Measurements from ENCODE around the gene TBC1D21. TPM values are rescaled to one million over a fixed set of nuclear protein-coding genes. Genes with fewer than 3 reads are reported as not detected.

TBC1D21 gene
- total and polyA plus RNA-seq, 5 donors from 2014 or later: not detected

DNA sequence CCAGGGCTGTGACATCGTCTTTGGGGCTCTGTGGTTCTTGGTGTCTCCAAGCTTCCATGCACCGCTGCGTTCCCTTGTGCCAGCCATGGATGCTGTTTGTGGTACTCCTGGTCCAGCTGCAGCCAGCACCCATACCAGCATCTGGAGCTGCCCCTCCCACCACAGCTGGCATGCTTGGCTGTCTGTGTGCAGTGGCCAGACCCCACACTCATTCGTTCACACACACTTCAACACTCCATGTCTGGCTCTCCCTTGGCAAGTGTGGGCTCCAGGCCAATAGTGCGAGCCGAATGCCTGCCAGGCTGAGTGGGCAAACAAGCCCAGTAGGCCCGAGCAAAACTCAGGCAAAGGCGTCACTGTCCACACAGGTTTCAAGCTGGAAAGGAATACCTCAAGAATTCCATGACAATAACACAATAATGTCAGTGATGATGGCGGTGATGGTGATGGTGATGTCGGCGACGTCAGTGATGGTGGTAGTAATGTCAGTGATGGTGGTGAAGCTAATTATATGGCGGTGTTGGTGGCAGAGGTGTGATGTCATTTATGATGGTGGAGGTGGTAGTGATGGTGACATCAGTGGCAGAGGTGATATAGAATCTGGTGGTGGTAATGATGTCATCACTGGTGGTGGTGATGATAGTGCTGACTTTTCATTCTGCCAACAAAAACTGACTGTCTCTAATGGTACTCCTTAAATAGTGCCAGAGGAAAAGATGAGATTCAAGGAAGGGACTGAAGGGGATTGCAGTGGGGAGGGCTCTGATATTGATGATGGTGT, 19.3 kb downstream of the TBC1D21 start:
- no peaks in the 10 kb centered on the region for H3K4me1 ChIP-seq (ENCODE audit: control insufficient read depth, insufficient read depth, low read length, poor library complexity, severe bottlenecking)
- no peaks in the 10 kb centered on the region for H3K9me3 ChIP-seq (ENCODE audit: control insufficient read depth in 2 of 2, low read length in 2 of 2)
- DNase-seq (no peak), ATAC-seq (ENCODE audit: low read depth in 2 of 2) (no peak)
- H3K27ac ChIP-seq (ENCODE audit: insufficient read depth, low read length, poor library complexity, severe bottlenecking): no peak overlapping the region
- no peaks in the 10 kb centered on the region for H3K27me3 ChIP-seq (ENCODE audit: control insufficient read depth, insufficient read depth, low read length)
- Mint-ChIP-seq H3K4me3 (no peak overlapping the region), H3K4me1 (no peaks in the 10 kb centered on the region), H3K27me3 (peaks cover 4% of the 10 kb centered on the region), H3K36me3 (no peaks in the 10 kb centered on the region), H3K9me3 (no peaks in the 10 kb centered on the region), H3K27ac (no peak overlapping the region)
- no peak overlapping the region for H3K4me3 ChIP-seq (ENCODE audit: low read depth, low read length)
- no peaks in the 10 kb centered on the region for H3K36me3 ChIP-seq (ENCODE audit: control insufficient read depth, insufficient read depth, low read length)

DNA sequence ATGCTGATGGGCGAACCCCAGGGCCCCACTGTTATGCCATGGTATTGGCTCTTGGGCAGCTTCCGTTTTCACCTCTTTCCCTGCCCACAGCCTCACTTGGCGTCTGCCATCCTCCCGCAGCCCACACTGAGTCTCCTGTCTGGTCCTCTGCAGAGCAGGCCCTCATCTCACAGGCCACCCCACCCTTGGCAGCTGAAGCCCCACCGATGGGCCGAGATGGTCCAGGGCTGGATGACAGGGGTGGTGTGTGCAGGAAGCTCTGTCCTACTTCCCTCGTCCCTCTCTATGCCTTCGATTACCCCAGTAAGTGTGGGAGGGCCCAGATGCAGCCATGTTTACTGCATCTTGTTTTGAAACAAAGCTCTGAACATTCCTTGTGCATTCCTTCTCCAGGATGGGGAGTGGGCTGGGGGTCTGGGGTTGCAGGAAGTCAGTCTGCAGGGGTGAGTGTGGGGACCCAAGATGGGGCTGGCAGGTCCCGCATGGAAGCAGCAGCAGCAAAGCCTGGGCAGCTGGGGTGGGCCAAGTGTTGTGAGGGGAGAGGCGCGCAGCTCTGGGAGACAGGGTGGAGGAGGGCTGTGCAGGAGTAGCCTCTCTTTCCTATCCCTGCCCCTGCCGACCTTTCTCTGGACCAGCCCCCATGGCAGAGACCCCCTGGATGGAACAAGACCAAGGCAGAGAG, 20.9 kb downstream of the TBC1D21 start:
- Mint-ChIP-seq H3K27me3 (peaks cover 4% of the 10 kb centered on the region), H3K27ac (no peak overlapping the region), H3K9me3 (no peaks in the 10 kb centered on the region), H3K4me3 (no peak overlapping the region), H3K36me3 (no peaks in the 10 kb centered on the region), H3K4me1 (no peaks in the 10 kb centered on the region)
- DNase-seq: no peak
- Histone ChIP-seq H3K27ac (ENCODE audit: insufficient read depth, low read length, poor library complexity, severe bottlenecking) (no peak overlapping the region), H3K27me3 (ENCODE audit: control insufficient read depth, insufficient read depth, low read length) (no peaks in the 10 kb centered on the region), H3K4me3 (ENCODE audit: low read depth, low read length) (no peak overlapping the region), H3K9me3 (ENCODE audit: control insufficient read depth in 2 of 2, low read length in 2 of 2) (no peaks in the 10 kb centered on the region), H3K36me3 (ENCODE audit: control insufficient read depth, insufficient read depth, low read length) (no peaks in the 10 kb centered on the region), H3K4me1 (ENCODE audit: control insufficient read depth, insufficient read depth, low read length, poor library complexity, severe bottlenecking) (no peaks in the 10 kb centered on the region)
- ATAC-seq (ENCODE audit: low read depth in 2 of 2): no peak

DNA sequence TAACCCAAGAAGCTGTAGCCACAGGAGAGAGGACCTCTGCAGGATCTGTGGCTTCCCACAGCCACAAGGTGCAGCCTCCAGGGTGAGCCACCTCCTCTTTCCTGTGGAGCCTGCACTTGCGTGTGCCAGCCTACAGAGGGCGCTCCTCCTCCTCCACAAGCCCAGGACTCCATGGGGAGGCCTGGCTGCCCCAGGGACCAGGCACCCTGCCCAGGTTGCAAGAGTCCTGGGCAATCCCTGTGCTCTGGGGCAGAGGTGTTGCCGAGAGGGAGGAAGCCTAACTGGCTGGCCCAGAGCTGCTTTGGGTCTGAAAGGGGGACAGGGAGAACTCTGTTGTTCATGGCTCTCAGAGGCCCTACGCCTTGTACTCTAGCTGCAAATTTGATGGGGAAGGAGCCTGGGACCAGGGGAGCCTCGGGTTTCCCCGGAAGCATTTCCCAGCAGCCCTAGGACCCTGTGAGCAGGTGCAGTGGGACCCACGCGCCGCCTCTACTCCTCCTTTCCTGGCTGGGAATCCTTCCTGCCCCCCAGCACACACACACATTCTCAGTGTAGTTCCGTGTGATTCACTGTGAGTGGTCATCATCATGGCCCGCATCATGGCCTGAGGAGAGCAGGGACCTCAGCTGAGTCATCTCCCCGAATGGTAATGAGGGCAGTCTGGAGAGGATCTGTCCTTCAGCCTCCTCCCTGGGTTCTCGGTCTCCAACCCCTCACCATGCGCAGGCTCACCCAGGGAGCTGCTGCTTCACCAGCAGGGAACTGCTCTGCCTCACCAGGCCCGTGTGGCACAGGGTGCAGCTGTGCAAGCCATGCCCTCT, 24.3 kb downstream of the TBC1D21 start:
- Histone ChIP-seq H3K4me3 (ENCODE audit: low read depth, low read length) (no peak overlapping the region), H3K4me1 (ENCODE audit: control insufficient read depth, insufficient read depth, low read length, poor library complexity, severe bottlenecking) (no peaks in the 10 kb centered on the region), H3K9me3 (ENCODE audit: control insufficient read depth in 2 of 2, low read length in 2 of 2) (no peaks in the 10 kb centered on the region), H3K27ac (ENCODE audit: insufficient read depth, low read length, poor library complexity, severe bottlenecking) (no peak overlapping the region), H3K36me3 (ENCODE audit: control insufficient read depth, insufficient read depth, low read length) (no peaks in the 10 kb centered on the region), H3K27me3 (ENCODE audit: control insufficient read depth, insufficient read depth, low read length) (no peaks in the 10 kb centered on the region)
- Mint-ChIP-seq H3K9me3 (no peaks in the 10 kb centered on the region), H3K27me3 (no peaks in the 10 kb centered on the region), H3K4me3 (no peak overlapping the region), H3K36me3 (no peaks in the 10 kb centered on the region), H3K4me1 (no peaks in the 10 kb centered on the region), H3K27ac (no peak overlapping the region)
- ATAC-seq (ENCODE audit: low read depth in 2 of 2) (peak; percentile 73 to 80), DNase-seq (peak; percentile 12 to 72 (median 49))

DNA sequence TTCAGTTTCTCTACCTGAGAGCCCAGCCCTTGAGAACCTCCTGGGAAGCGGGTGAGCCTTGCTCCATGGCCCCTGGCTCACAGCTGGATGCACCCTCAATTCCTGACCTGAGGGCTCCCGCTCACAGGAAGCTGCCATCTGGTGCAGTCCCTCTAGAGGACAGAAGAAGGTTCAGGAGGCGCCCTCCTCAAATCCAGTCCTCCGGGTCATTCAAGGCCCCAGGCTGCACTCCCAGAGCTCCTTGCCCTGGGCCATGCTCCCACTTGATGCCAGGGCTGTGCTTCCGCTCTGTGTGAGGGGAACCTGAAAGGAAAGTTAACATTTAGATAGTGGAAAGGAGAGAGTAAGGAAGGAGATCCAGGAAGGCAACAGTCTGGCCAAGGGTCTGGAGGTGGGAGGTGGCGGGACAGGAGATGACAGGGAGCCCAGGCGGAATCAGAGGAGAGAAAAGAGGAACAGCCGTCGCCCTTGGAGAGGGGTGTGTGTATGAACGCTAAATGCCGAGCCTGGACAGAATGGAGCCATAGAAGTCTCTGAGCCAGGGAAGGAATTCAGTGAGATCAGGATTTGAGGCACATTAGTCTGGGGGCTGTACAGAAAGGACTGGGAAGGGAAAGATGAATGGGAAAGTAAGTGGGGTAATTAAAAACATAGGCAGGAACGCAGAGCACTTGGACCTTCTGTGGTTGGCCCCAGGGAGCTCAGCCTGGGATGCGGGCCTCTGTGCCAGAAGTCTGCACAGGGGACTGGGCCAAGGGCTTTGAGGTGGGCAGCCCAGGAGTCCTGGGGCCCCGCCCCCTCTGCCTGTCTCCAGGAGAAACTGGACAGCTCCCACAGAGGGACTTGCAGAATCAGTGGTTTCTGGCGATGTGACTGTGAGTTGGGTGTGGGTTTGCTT, 26.1 kb downstream of the TBC1D21 start:
- Mint-ChIP-seq H3K4me1 (no peaks in the 10 kb centered on the region), H3K4me3 (no peak overlapping the region), H3K27me3 (no peaks in the 10 kb centered on the region), H3K9me3 (no peaks in the 10 kb centered on the region), H3K27ac (no peak overlapping the region), H3K36me3 (peaks cover 2% of the 10 kb centered on the region)
- Histone ChIP-seq H3K9me3 (ENCODE audit: control insufficient read depth in 2 of 2, low read length in 2 of 2) (no peaks in the 10 kb centered on the region), H3K27me3 (ENCODE audit: control insufficient read depth, insufficient read depth, low read length) (no peaks in the 10 kb centered on the region), H3K4me3 (ENCODE audit: low read depth, low read length) (no peak overlapping the region), H3K36me3 (ENCODE audit: control insufficient read depth, insufficient read depth, low read length) (no peaks in the 10 kb centered on the region), H3K27ac (ENCODE audit: insufficient read depth, low read length, poor library complexity, severe bottlenecking) (no peak overlapping the region), H3K4me1 (ENCODE audit: control insufficient read depth, insufficient read depth, low read length, poor library complexity, severe bottlenecking) (no peaks in the 10 kb centered on the region)
- no peak for ATAC-seq (ENCODE audit: low read depth in 2 of 2)
- no peak for DNase-seq

DNA sequence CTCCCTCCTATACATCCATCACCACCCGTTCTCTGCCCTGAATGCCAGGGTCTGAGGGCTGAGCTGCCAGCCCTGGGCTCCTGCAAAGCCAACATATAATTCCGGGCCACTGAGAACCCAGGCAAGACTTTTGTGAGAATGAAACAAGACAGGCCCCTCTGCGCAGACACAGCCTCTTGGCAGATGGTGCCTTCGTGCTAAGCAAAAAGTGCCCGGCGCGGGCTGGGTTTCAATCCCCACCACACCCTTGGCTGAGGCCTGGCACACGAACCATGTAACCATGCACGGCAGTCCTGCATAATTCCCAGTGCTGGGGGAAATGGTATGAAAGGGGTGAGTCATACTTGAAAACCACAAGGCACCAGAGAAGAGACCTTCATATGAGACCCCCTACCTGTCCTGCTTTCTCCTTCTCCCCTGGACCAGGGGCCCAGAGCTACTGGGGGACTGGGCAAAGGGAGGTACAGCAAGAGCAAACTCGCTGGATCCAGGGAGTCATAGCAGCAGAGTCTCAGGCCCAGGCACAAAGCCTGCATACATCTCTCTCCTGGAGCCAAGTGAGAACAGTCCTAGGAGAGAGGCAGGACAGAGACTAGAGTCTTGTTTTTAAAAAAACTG, 26.8 kb downstream of the TBC1D21 start:
- no peak overlapping the region for H3K27ac ChIP-seq (ENCODE audit: insufficient read depth, low read length, poor library complexity, severe bottlenecking)
- no peaks in the 10 kb centered on the region for H3K27me3 ChIP-seq (ENCODE audit: control insufficient read depth, insufficient read depth, low read length)
- no peak for ATAC-seq (ENCODE audit: low read depth in 2 of 2)
- DNase-seq: no peak
- H3K4me3 ChIP-seq (ENCODE audit: low read depth, low read length): no peak overlapping the region
- H3K36me3 Mint-ChIP-seq: peaks cover 4% of the 10 kb centered on the region
- no peaks in the 10 kb centered on the region for H3K4me1 Mint-ChIP-seq
- H3K27ac Mint-ChIP-seq: no peak overlapping the region
- no peak overlapping the region for H3K4me3 Mint-ChIP-seq
- H3K9me3 ChIP-seq (ENCODE audit: control insufficient read depth in 2 of 2, low read length in 2 of 2): no peaks in the 10 kb centered on the region
- no peaks in the 10 kb centered on the region for H3K9me3 Mint-ChIP-seq
- no peaks in the 10 kb centered on the region for H3K27me3 Mint-ChIP-seq
- H3K4me1 ChIP-seq (ENCODE audit: control insufficient read depth, insufficient read depth, low read length, poor library complexity, severe bottlenecking): no peaks in the 10 kb centered on the region
- no peaks in the 10 kb centered on the region for H3K36me3 ChIP-seq (ENCODE audit: control insufficient read depth, insufficient read depth, low read length)

DNA sequence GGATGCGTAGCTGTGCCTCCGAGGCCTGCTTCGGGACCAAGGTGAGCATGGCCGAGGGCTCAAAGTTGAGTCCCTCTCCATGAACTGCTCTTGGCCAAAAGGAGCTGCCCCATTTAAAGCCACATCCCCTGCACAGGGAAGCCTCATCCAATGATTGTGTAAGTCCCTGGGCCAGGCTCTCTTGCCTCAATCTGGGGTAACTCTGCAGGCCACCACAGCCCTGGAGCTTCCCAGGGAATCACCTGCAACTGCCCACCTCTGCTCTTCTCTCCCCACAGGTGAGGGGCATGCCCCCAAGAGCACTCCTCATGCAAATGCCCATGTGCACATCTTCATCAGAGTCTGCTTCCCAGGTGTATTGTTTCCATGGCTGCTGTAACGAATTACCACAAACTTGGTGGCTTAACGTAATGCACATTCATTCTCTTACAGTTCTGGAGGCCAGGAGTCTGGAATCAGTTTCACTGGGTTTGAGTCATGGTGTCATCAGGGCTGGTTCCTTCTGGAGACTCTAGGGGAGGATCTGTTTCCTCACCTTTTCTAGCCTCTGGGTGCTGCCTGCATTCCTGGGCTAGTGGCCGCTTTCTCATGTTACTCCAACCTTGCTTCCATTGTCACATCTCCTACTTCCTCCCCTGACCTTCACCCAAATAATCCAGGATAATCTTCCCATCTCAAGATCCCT, 27.9 kb downstream of the TBC1D21 start:
- Mint-ChIP-seq H3K36me3 (peaks cover 7% of the 10 kb centered on the region), H3K4me3 (no peak overlapping the region), H3K27ac (peak overlapping the region in 2 of 3 donors; percentile 17 to 80)

More for the DNA sequence above, 27.9 kb downstream of the TBC1D21 start:
- H3K27me3 ChIP-seq (ENCODE audit: control insufficient read depth, insufficient read depth, low read length): no peaks in the 10 kb centered on the region
- Mint-ChIP-seq H3K27me3 (no peaks in the 10 kb centered on the region), H3K4me1 (no peaks in the 10 kb centered on the region), H3K9me3 (no peaks in the 10 kb centered on the region)
- H3K4me1 ChIP-seq (ENCODE audit: control insufficient read depth, insufficient read depth, low read length, poor library complexity, severe bottlenecking): no peaks in the 10 kb centered on the region
- ATAC-seq (ENCODE audit: low read depth in 2 of 2) (no peak), DNase-seq (no peak)
- H3K27ac ChIP-seq (ENCODE audit: insufficient read depth, low read length, poor library complexity, severe bottlenecking): no peak overlapping the region
- H3K4me3 ChIP-seq (ENCODE audit: low read depth, low read length): no peak overlapping the region
- H3K9me3 ChIP-seq (ENCODE audit: control insufficient read depth in 2 of 2, low read length in 2 of 2): no peaks in the 10 kb centered on the region
- H3K36me3 ChIP-seq (ENCODE audit: control insufficient read depth, insufficient read depth, low read length): no peaks in the 10 kb centered on the region

All from CD4-positive, CD25-positive, alpha-beta regulatory T cell (primary cell).